GM12874 (cell line): ENCODE measurements around the gene TENM3.

Source experiments
- TF ChIP-seq, protein P1 (sequence below): IDR thresholded peaks from 2 replicates; pipeline ENCODE4 v1.5.1; 2011; ENCODE audit warnings: low read depth, mild to moderate bottlenecking, control low read depth, low read length, moderate library complexity; ENCODE audit not compliant: insufficient read depth

TENM3 gene

DNA sequence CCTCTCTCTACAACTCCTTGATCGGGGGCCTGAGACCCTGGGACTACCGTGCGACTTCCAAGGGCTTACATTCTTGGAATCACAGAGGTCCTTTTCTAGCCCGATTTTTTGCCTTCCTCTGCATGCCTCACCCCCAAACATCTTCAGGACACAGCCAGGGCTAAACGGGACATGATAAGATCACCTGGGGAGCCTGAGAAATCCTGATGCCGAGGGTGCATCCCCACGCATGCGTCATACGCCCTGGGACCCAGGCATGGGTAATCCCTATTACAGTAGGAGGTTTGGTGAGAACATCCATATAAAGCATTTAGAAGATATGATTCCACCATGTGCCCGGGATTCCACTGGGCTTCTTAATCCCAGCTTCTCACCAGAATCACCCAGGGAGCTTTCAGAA lies 596.9 kb downstream of the TENM3 start:
- TF ChIP-seq, protein P1, sequence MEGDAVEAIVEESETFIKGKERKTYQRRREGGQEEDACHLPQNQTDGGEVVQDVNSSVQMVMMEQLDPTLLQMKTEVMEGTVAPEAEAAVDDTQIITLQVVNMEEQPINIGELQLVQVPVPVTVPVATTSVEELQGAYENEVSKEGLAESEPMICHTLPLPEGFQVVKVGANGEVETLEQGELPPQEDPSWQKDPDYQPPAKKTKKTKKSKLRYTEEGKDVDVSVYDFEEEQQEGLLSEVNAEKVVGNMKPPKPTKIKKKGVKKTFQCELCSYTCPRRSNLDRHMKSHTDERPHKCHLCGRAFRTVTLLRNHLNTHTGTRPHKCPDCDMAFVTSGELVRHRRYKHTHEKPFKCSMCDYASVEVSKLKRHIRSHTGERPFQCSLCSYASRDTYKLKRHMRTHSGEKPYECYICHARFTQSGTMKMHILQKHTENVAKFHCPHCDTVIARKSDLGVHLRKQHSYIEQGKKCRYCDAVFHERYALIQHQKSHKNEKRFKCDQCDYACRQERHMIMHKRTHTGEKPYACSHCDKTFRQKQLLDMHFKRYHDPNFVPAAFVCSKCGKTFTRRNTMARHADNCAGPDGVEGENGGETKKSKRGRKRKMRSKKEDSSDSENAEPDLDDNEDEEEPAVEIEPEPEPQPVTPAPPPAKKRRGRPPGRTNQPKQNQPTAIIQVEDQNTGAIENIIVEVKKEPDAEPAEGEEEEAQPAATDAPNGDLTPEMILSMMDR: no peak

DNA sequence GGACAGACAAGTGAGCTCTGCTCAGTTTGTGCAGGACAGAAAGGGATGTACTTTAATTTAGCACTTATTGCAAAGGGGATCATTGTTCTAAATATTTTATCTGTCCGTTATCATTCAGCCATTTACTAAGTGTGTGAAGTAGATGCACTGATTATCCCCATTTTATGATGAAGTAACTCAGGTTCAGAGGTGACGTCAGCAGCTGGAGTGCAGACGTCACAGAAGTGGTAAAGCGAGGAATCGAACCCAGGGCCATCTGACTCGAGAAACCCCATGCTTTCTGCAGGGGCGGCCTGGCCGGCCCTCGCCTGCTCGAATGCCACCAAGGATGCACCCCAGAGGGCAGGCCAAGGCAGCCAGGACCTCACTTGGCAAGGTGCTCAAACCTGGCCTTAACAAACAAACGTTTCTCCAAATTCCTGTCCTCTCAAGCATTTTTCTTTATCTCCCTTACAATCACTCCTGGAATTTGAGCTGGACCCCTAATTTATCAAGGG lies 599.0 kb downstream of the TENM3 start:
- TF ChIP-seq, protein P1: no peak

DNA sequence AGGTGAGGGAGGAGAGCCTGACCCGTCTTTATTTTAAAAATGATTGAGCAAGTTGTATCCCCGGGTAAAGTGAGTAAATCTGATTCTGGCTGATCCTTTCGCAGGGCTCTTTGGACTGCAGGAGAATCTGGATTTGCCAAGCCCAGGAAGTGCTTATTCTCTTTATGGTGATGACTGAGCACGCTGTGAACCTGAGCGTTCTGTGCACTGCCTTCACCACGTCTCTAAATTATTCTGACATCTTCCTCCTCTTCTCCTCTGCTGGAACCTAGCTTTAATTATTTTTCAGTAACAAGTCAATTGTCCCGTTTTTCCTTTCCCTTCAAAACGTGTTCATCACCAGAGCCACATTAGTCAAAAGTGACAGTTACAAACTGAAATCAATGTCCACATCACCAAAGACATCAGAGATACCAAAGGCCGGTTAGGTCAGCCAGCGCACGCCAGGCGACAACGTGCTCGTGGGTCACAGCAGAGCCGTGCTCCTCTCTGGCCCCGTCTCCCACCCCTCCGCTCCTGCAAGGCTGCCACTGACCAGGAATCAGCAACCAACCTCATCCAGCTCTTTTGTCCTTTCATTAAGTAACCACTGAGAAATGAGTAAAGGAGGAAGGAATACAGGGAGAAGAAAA lies 599.7 kb downstream of the TENM3 start:
- TF ChIP-seq, protein P1: no peak

DNA sequence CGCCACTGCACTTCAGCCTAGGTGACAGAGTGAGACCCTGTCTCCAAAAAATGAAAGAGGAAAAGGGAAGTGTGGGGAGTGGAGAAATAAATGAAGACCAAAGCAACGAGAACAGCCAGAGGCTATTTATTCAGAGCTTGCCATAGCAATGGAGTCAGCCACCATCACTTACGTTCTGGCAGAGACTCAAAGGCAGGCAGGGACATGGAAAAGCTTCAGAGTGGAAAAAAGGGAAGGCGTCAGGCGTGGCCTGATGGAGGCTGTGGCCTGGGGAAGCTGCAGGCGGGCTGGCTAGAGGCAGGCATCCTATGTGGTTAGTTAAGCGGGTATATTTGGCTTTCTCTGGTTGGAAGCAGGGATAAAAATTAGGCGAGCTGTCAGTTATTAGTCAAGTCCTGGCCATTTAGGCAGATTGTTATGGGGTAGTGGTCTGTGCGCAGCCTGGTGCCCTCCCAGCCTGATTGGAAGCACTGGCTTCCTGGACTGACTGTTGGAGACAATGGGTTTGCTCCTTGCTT lies 600.7 kb downstream of the TENM3 start:
- TF ChIP-seq, protein P1: no peak

DNA sequence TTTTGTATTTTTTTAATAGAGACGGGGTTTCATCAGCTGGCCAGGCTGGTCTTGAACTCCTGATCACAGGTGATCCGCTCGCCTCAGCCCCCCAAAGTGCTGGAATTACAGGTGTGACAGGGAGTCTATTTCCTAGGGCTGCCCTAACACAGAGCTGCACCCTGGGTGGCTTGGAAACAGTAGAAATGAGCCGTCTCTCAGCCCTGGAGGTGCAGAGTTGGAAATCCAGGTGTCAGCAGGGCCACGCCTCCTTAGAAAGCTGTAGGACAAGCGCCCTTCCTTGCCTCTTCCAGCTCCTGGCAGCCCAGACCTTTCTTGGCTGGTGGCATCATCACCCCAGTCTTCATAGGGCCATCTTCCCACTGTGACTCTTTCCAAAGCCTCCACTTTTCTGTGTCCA lies 602.4 kb downstream of the TENM3 start:
- TF ChIP-seq, protein P1: no peak

DNA sequence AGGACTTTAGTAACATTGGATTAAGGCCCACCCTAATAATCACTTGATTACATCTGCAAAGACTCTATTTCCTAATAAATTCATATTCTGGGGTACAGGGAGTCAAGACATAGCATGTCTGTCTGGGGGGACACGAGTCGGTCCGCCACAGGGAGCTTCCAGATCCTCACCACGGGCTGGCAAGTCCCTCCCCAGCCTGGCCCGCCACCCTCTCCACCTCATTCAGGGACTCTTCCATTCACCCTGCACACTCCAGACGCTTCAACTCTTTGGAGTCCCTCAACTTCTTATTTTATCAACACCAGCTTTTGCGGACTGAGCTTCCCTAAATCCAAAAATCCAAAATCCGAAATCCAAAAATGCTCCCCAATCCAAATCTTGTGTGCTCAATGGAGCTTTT lies 602.8 kb downstream of the TENM3 start:
- TF ChIP-seq, protein P1: no peak

DNA sequence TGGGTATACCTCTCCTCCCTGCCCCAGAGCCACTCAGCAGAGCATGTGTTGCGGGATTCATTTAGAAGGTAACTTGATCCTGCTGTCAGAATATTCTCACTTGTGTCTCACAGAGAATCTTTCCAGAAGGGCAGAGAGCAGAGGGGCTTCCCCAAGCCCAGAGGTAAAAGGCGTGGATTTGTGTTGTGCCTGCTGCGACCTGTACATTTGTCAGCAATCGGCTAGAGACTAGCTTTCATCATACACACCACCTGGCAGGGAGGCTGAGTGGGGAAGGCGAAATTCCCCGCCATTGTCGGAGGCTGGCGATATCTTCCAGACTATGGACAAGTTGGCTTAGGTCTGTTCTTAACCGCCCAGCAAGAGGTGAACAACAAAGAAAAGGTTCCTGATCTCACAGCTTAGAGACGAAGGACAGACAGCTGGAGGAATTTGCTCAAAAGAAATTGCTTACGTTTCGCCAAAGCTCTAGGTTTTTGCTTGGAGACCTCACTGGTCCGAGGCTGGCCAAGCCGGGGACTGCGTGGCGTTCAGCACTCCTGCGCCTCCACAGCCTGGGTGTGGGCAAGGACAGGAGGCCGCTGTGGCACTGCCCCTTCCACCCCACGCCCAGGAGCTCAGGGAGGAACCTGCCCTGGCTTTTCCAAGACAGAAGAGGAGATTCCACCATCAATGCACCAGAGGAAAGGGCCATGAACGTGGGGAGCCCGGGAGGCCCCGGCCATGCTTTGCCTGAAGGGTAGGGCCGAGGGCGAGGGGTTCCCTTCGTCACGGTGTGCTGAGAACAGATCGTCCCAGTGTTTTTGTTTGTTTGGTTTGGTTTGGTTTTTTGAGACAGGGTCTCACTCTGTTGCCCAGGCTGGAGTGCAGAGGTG lies 604.6 kb downstream of the TENM3 start:
- TF ChIP-seq, protein P1: no peak
